Trophoblast cell (in vitro differentiated cells and primary cell): ENCODE data around the gene RAI1.

Source experiments
- DNase-seq, 2 donors: peaks; one replicate each; pipeline ENCODE4 v3.0.0-alpha.2; 2016
- H2AFZ ChIP-seq: 2 replicates; pipeline ENCODE4 v1.6.1; 2013; ENCODE audit warnings: low read length, moderate library complexity, mild to moderate bottlenecking; ENCODE audit not compliant: insufficient read depth, poor library complexity
- H2AK5ac ChIP-seq: 2 replicates; pipeline ENCODE4 v1.6.1; 2013; ENCODE audit warnings: mild to moderate bottlenecking, low read length
- H2BK120ac ChIP-seq: 2 replicates; pipeline ENCODE4 v1.6.1; 2013; ENCODE audit warnings: low read length, mild to moderate bottlenecking, moderate library complexity; ENCODE audit not compliant: insufficient read depth, poor library complexity
- H2BK12ac ChIP-seq: 2 replicates; pipeline ENCODE4 v1.6.1; 2013; ENCODE audit warnings: mild to moderate bottlenecking, low read length, moderate library complexity
- H2BK5ac ChIP-seq: 2 replicates; pipeline ENCODE4 v1.6.1; 2013; ENCODE audit warnings: low read length, low read depth, moderate library complexity, mild to moderate bottlenecking; ENCODE audit not compliant: poor library complexity
- H3K14ac ChIP-seq: 2 replicates; pipeline ENCODE4 v1.6.1; 2013; ENCODE audit warnings: mild to moderate bottlenecking, low read length
- H3K18ac ChIP-seq: 2 replicates; pipeline ENCODE4 v1.6.1; 2013; ENCODE audit warnings: mild to moderate bottlenecking, low read length
- H3K23ac ChIP-seq: 2 replicates; pipeline ENCODE4 v1.6.1; 2013; ENCODE audit warnings: low read length
- H3K27ac ChIP-seq: 2 replicates; pipeline ENCODE4 v1.5.1; 2013; ENCODE audit warnings: low read depth, mild to moderate bottlenecking, inconsistent platforms, low read length, moderate library complexity
- H3K27me3 ChIP-seq: 2 replicates; pipeline ENCODE4 v1.6.1; 2013; ENCODE audit warnings: inconsistent platforms, mild to moderate bottlenecking, low read length, moderate library complexity; ENCODE audit not compliant: insufficient read depth
- H3K36me3 ChIP-seq, 2 experiments: 1 replicate in 1 of 2; 2 replicates in 1 of 2; pipeline ENCODE4 v1.6.1; 2013; ENCODE audit warnings: low read length in 2 of 2, mild to moderate bottlenecking in 2 of 2, moderate library complexity in 1 of 2; ENCODE audit not compliant: insufficient read depth in 2 of 2, control insufficient read depth in 1 of 2
- H3K4ac ChIP-seq: 2 replicates; pipeline ENCODE4 v1.6.1; 2013; ENCODE audit warnings: low read depth, mild to moderate bottlenecking, low read length, moderate library complexity
- H3K4me1 ChIP-seq, 2 experiments: 1 replicate in 1 of 2; 2 replicates in 1 of 2; pipeline ENCODE4 v1.6.1; 2013; ENCODE audit warnings: low read length in 2 of 2, mild to moderate bottlenecking in 2 of 2, moderate library complexity in 1 of 2; ENCODE audit not compliant: insufficient read depth in 2 of 2, control insufficient read depth in 1 of 2
- H3K4me2 ChIP-seq: 2 replicates; pipeline ENCODE4 v1.6.1; 2013; ENCODE audit warnings: inconsistent platforms, mild to moderate bottlenecking, low read length, moderate library complexity
- H3K4me3 ChIP-seq: 2 replicates; pipeline ENCODE4 v1.5.1; 2013; ENCODE audit warnings: mild to moderate bottlenecking, low read depth, low read length, inconsistent platforms
- H3K79me1 ChIP-seq: one replicate; pipeline ENCODE4 v1.6.1; 2013; ENCODE audit warnings: low read length
- H3K79me2 ChIP-seq: 2 replicates; pipeline ENCODE4 v1.6.1; 2013; ENCODE audit warnings: low read length, mild to moderate bottlenecking; ENCODE audit not compliant: control insufficient read depth, insufficient read depth, poor library complexity
- H3K9ac ChIP-seq: 2 replicates; pipeline ENCODE4 v1.6.1; 2013; ENCODE audit warnings: mild to moderate bottlenecking, low read length
- H3K9me3 ChIP-seq: 2 replicates; pipeline ENCODE4 v1.6.1; 2013; ENCODE audit warnings: low read depth, mild to moderate bottlenecking, control low read depth, inconsistent platforms, low read length; ENCODE audit not compliant: insufficient read depth
- H4K12ac ChIP-seq: 2 replicates; pipeline ENCODE4 v1.6.1; 2013; ENCODE audit warnings: low read depth, mild to moderate bottlenecking, low read length, moderate library complexity
- H4K8ac ChIP-seq: 2 replicates; pipeline ENCODE4 v1.6.1; 2013; ENCODE audit warnings: low read depth, mild to moderate bottlenecking, low read length, moderate library complexity
- H4K91ac ChIP-seq: one replicate; pipeline ENCODE4 v1.6.1; 2013; ENCODE audit warnings: low read depth, mild to moderate bottlenecking, low read length, moderate library complexity
- WGBS: extraction: QIAGEN DNeasy Blood & Tissue Kit; methylation state at CpG from one replicate; pipeline ENCODE4 v1.1.7; 2013; ENCODE audit warnings: missing lambda C conversion rate; ENCODE audit not compliant: insufficient read length, insufficient coverage; ENCODE audit errors: extremely low coverage; 5-methylcytosine and 5-hydroxymethylcytosine counted together

Gene RAI1

GRCh38 chr17:17844079-17844478 lies 162.8 kb downstream of the RAI1 start:
- Histone ChIP-seq H3K9me3 (no peaks in the 10 kb centered on the region), H3K4ac (no peak overlapping the region), H2AK5ac (no peak overlapping the region), H3K18ac (no peak overlapping the region), H3K4me3 (peak overlapping the region; percentile 42), H3K4me1 (peaks cover 25 to 27% of the 10 kb centered on the region in 2 experiments), H3K27me3 (no peaks in the 10 kb centered on the region), H3K4me2 (no peak overlapping the region), H2BK120ac (no peak overlapping the region), H2BK5ac (no peak overlapping the region), H3K27ac (no peak overlapping the region), H4K12ac (no peak overlapping the region), H3K14ac (no peak overlapping the region), H2AFZ (no peak overlapping the region), H4K91ac (no peak overlapping the region), H3K79me1 (peaks cover 28% of the 10 kb centered on the region), H3K9ac (no peak overlapping the region), H2BK12ac (no peak overlapping the region), H3K36me3 (peaks cover 15 to 17% of the 10 kb centered on the region in 2 experiments), H4K8ac (no peak overlapping the region), H3K79me2 (peaks cover 6% of the 10 kb centered on the region), H3K23ac (no peak overlapping the region)
- WGBS: no CpG with 5 or more reads among the region's 7 CpGs
- DNase-seq: no peak

GRCh38 chr17:17844500-17844899 lies 163.2 kb downstream of the RAI1 start:
- H3K27ac ChIP-seq: no peak overlapping the region
- H3K4me3 ChIP-seq: no peak overlapping the region
- no peak overlapping the region for H3K14ac ChIP-seq
- no peak overlapping the region for H3K4me2 ChIP-seq
- no peak for DNase-seq
- peaks cover 16 to 17% of the 10 kb centered on the region in 2 experiments for H3K36me3 ChIP-seq
- H2AFZ ChIP-seq: no peak overlapping the region
- H2BK5ac ChIP-seq: no peak overlapping the region
- no CpG with 5 or more reads among the region's 6 CpGs for WGBS
- H3K4ac ChIP-seq: no peak overlapping the region
- no peak overlapping the region for H4K91ac ChIP-seq
- H3K9me3 ChIP-seq: no peaks in the 10 kb centered on the region
- peaks cover 21 to 27% of the 10 kb centered on the region in 2 experiments for H3K4me1 ChIP-seq
- no peak overlapping the region for H4K12ac ChIP-seq
- no peak overlapping the region for H4K8ac ChIP-seq
- no peak overlapping the region for H3K9ac ChIP-seq
- H3K79me2 ChIP-seq: peaks cover 6% of the 10 kb centered on the region
- no peaks in the 10 kb centered on the region for H3K27me3 ChIP-seq
- H3K23ac ChIP-seq: no peak overlapping the region
- H2BK12ac ChIP-seq: no peak overlapping the region
- no peak overlapping the region for H2BK120ac ChIP-seq
- no peak overlapping the region for H3K18ac ChIP-seq
- peaks cover 25% of the 10 kb centered on the region for H3K79me1 ChIP-seq
- no peak overlapping the region for H2AK5ac ChIP-seq

DNA sequence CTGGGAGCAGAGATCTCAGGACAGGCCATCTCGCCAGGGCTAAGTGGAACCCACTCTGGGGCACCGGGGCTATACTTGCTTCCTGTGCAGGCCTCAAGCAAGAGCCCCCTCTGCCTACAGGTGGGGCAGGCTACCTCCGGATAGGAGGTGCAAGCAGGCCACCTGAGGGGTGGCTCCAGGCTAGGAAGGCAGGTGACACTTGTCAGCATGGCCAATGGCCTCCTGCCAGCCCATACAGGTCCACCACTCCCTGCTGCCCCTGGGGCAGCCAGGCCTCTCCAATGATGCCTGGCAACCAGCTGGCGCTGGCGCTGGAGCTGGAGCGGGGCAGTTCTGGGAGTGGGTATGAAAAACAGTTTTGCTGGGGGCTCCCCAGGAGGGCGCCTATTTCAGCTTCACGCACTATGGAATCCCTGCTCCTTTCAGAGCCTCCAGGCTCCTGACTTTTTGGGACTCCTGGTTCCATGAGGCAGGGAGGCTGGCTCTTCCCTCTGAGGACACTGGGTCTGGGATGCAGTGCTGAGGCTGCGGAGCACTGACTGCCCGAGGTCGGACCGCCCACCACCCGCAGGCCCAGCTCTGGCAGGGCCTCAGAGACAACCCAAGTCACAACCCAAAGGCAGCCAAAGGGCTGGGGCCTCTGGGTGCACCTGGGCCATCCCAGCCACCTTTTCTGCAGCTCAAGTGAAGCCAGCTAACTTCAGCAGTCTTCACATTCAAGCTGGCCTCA lies 164.0 kb downstream of the RAI1 start:
- no peak overlapping the region for H3K9ac ChIP-seq
- H3K14ac ChIP-seq: no peak overlapping the region
- H3K4me3 ChIP-seq: no peak overlapping the region
- H2AFZ ChIP-seq: no peak overlapping the region
- peaks cover 5% of the 10 kb centered on the region for H3K79me2 ChIP-seq
- no peak overlapping the region for H3K27ac ChIP-seq
- no peak overlapping the region for H4K91ac ChIP-seq
- no peak overlapping the region for H4K8ac ChIP-seq
- no peak overlapping the region for H3K4ac ChIP-seq
- WGBS: no CpG with 5 or more reads among the region's 13 CpGs
- no peak overlapping the region for H3K18ac ChIP-seq
- peaks cover 19% of the 10 kb centered on the region for H3K79me1 ChIP-seq
- peaks cover 17 to 23% of the 10 kb centered on the region in 2 experiments for H3K4me1 ChIP-seq
- peaks cover 17 to 18% of the 10 kb centered on the region in 2 experiments for H3K36me3 ChIP-seq
- no peaks in the 10 kb centered on the region for H3K27me3 ChIP-seq
- no peak overlapping the region for H4K12ac ChIP-seq
- no peak overlapping the region for H2BK120ac ChIP-seq
- H3K4me2 ChIP-seq: no peak overlapping the region
- DNase-seq: no peak
- no peaks in the 10 kb centered on the region for H3K9me3 ChIP-seq
- no peak overlapping the region for H2BK5ac ChIP-seq
- H2AK5ac ChIP-seq: no peak overlapping the region
- no peak overlapping the region for H3K23ac ChIP-seq
- no peak overlapping the region for H2BK12ac ChIP-seq

- no peak overlapping the region for H3K9ac ChIP-seq
- no peaks in the 10 kb centered on the region for H3K9me3 ChIP-seq
- H4K8ac ChIP-seq: no peak overlapping the region
- H2BK12ac ChIP-seq: no peak overlapping the region
- no peak overlapping the region for H3K4ac ChIP-seq
- H2BK5ac ChIP-seq: no peak overlapping the region
- H4K91ac ChIP-seq: no peak overlapping the region
- H2BK120ac ChIP-seq: no peak overlapping the region
- H3K4me3 ChIP-seq: no peak overlapping the region
- H3K14ac ChIP-seq: no peak overlapping the region
- peaks cover under 1% of the 10 kb centered on the region for H3K79me2 ChIP-seq
- no peak overlapping the region for H3K18ac ChIP-seq
- H3K4me2 ChIP-seq: no peak overlapping the region
- H3K23ac ChIP-seq: no peak overlapping the region
- no CpG with 5 or more reads among the region's 8 CpGs for WGBS
- H3K4me1 ChIP-seq: peaks cover 9 to 16% of the 10 kb centered on the region in 2 experiments
- peaks cover 11% of the 10 kb centered on the region for H3K79me1 ChIP-seq
- no peak for DNase-seq
- no peak overlapping the region for H2AK5ac ChIP-seq
- H2AFZ ChIP-seq: no peak overlapping the region
- H4K12ac ChIP-seq: no peak overlapping the region
- H3K27ac ChIP-seq: no peak overlapping the region
- H3K36me3 ChIP-seq: peaks cover 18 to 21% of the 10 kb centered on the region in 2 experiments
- no peaks in the 10 kb centered on the region for H3K27me3 ChIP-seq
Measured at GRCh38 chr17:17846003-17846402, 164.7 kb downstream of the RAI1 start.
